ENCODE results near the gene ABHD16A.

The ABHD16A gene

DNA sequence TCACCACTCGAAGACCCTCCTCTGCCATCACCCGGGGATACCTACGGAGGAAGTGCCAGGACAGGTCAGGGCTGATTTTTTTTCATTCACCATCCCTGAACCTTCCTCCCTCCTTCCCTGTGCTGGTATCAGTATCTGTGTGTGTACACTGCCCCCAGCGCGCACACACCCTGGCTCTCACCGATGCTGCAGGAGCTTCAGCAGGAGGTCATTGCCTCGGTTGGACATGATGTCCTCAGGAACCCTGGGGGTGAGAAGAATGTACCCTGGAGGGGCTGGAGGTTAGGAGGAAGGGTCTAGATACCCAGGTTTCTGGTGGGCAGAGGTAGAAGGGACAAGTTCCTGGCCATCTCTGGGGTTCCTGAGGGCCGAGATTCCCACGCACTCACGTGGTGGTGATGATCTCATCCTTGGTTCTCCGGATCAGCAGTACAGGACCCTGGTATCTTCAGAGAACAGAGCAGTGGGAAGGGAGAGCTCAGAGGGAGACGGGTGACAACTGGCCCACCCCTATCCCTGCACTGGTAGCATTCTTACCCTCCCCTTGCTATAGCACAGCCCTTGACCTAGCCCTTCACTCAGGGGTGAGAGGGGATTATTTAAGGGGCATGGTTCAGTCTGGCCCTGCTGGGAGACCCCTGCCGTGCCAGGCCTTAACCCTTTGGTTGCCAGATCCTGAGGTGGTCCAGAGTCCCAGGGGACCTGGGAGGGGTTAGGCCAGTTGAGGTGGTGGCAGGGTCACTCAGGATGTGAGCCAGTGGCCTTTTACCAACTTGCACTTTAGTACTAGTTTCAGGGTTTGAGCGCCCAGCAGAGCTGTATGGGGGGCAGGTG is 15.0 kb downstream of the ABHD16A start:
- no peak for DNase-seq

DNA sequence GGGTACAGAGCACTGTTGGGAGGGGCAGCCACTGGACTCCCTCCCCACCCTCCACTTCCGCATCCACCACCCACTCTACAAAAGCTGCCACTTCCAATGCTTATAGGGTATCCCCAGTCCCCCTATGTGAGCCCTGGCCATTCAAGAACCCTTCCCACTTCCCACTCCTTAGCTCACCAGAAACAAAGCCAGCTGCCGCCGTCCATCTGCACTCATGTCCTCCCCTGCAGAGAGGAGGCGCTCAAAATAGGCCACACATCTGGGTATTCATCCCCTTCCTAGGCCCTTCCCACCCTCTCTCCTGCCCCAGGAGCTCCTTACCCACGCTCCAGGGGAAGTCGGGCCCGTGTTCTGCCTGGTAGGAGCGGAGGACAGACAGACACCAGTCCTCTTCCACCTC is 15.8 kb downstream of the ABHD16A start:
- no peak for DNase-seq

GRCh38 chr6:31686483-31686882 is 16.6 kb downstream of the ABHD16A start:
- DNase-seq: no peak

- no peak for DNase-seq
Observed at GRCh38 chr6:31683591-31683990, 19.5 kb downstream of the ABHD16A start.

GRCh38 chr6:31681135-31681671 is 21.9 kb downstream of the ABHD16A start:
- DNase-seq: peak; percentile 26

- peak; percentile 43 for DNase-seq
Observed at GRCh38 chr6:31680226-31681134, 22.6 kb downstream of the ABHD16A start, which contains the start of gene LY6G5C. Gene LY6G5C (minus strand): TSS chr6:31681067. CDS start chr6:31680373, 694 bp downstream.

DNA sequence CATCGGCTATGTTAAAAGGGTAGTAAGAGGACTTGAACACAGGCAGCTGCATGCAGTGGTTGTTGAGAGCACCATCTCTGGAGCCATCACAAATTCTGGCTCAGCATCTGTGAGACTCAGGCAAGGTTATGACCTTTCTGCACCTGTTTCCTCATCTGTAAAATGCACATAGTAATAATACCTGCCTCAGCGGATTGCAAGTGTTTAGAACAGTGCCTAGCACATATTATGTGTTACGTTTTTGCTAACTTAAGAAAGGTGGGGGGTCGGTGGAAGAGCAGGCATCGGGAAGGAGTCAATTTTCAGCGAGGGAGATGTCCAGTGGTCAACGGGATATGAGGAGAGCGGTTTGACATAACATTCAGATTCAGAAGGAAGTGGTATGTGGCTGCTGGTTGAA is 25.2 kb downstream of the ABHD16A start:
- no peak for DNase-seq

DNA sequence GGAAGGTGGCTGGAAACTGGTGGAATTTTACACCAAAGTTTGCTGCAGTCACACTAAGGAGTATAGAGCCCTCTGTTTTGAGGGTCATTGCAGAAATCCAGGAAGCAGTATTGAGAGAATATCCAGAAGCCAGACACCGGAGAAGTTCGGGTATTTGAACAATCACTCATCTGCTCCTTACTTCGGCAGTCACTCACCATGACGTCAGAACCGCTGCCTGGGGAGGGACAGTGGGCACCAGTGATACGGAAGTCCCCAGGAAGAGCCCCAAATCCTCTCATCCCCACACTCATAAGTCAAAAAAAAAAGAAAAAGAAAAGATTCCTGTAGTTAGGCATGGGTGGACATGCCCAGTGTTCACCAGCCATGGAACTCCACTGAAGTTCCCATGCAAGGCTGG is 26.2 kb downstream of the ABHD16A start:
- DNase-seq: no peak

DNA sequence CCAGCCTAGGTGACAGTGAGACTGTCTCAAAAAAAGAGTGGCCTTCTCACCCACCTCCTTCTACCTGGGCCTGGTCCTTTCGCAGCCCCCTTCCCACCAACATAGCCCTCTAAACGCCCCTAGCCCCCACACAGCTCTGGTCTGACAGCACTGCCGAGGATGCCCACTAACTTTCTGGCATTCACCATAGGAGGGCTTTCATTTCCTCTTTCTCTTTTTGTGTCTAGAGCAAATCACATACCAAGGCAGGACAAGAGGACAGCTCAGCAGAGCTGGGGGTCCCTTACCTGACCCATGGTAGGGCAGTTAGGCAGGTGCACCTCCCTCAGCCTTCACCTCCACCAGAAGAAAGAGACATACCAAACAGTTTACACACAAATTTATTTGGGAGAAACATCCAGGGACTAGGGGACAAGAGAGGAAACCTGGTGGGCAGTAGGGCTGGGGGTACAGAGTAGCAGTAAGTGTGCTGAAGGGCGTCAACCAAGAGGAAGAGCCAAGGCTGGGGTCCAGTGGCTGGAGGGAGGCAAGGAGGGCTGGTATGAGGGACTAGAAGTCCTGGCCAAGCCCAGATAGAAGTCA is 26.7 kb downstream of the ABHD16A start:
- DNase-seq: no peak

DNA sequence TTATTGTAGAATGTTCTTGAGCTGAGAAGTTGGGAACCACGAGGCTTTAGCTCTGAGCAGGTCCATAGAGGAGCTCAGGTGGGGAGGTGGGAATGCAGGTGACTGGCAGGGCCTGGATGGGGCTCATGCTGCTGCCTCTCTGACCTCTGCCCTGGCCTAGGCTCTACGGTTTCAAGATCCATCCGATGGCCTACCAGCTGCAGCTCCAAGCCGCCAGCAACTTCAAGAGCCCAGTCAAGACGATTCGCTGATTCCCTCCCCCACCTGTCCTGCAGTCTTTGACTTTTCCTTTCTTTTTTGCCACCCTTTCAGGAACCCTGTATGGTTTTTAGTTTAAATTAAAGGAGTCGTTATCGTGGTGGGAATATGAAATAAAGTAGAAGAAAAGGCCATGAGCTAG is 33.4 kb downstream of the ABHD16A start, which contains the start of gene LY6G5B:
LY6G5B (plus strand) TSS at position 301 of the 400 bp plus-strand sequence. CDS start 975 bp downstream, outside the sequence.
- DNase-seq: no peak

DNA sequence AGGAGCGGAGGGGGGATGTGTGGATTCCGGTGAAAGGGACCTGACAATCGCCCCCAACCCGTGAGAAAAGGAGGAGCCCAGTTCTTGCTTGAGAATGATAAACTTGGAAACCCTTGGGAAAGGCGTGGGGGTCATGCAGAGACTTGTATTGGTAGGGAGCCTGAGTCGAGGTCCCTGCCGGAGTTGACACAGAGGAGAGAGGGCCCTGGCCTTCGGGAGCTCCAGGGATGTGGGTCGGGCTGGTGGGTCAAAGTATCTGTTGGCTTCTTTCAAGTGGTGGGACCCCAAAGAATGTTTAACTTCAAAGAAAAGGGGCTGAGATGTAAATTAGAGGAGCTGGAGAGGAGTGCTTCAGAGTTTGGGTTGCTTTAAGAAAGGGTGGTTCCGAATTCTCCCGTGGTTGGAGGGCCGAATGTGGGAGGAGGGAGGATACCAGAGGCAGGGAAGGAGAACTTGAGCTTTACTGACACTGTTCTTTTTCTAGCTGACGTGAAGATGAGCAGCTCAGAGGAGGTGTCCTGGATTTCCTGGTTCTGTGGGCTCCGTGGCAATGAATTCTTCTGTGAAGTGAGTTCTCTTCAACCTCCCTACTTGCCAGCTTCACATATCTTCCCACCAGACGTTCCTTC is 36.7 kb downstream of the ABHD16A start:
- no peak for DNase-seq

- peak; percentile 97 for DNase-seq
Observed at GRCh38 chr6:31665501-31666336, 37.4 kb downstream of the ABHD16A start, which contains the start of gene CSNK2B. Gene CSNK2B (plus strand): TSS chr6:31666080. CDS start chr6:31666832, 752 bp downstream.

DNA sequence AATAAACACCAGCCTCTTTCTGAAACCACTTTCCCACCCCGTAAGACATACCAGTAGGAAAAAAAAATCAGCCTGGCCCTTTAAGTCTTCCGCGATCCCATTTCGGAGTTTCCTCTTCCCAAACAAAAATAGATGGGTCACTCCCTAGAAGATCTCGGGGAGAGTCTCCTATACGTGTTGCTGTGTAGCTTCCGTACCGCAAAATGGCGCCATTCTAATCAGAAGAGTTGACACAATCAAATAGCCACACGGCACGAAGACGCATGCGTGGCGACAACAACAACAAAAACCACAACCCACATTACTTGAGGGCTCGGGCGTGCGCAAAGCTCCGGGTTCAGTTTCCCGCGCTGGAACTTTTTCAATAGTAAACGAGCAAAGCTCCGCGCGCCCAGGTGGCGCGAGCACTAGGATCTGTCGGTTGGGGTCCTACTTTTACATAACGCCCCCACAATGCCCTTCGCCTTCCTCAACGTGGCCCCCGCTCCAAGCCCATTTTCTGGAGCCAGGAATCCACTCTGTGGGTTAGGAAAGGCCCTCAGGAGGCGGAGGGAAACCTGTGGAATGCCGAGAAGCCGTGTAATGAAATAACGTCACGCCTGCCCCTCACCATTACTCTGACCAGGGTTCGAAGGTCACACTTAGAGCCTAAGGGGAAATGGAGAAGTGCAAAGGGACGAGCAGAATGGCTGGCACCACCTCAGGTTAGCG is 38.2 kb downstream of the ABHD16A start, which contains the start of gene GPANK1:
GPANK1 (minus strand) TSS at position 208 of the 711 bp plus-strand sequence. CDS start 519 bp downstream, outside the sequence.
- DNase-seq: peak; percentile 84

DNA sequence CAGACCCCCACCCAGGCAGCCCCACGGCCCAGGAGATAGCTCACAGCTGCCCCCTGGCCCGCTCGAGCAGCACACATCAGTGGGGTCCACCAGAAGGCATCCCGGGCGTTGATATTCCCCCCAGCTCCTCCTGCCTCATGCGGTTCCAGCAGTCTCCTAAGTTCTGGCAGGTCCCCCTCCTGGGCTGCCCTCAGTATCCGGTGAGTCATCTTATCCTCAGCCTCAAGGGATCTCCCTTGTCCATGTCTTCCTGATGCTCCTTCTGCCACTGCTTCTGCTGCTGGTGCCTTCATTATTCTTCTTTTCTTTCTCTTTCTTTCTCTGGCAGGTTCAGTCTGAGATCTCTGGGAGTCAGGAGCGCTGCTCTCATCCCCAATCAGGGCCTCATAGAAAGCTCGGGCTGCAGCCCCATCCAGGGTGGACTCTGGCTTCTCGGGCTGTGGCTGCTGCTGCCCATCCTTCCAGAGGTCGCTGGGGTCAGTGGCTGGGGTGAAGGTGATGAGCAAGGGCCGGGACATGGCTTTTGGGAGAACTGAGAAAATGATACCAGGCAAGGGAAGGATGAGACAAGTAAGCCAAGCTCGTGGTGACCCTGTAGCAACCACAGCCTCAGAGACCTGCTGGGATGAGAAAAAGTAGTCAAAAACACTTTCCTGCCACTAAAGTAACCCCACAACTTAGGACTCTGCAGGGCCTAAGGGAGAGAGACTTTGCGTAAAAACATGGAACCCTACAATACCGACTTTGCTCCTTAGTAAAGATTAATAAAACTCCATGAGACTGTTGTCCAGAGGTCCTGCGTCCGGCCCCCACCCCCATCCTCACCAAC is 38.9 kb downstream of the ABHD16A start:
- DNase-seq: no peak

DNA sequence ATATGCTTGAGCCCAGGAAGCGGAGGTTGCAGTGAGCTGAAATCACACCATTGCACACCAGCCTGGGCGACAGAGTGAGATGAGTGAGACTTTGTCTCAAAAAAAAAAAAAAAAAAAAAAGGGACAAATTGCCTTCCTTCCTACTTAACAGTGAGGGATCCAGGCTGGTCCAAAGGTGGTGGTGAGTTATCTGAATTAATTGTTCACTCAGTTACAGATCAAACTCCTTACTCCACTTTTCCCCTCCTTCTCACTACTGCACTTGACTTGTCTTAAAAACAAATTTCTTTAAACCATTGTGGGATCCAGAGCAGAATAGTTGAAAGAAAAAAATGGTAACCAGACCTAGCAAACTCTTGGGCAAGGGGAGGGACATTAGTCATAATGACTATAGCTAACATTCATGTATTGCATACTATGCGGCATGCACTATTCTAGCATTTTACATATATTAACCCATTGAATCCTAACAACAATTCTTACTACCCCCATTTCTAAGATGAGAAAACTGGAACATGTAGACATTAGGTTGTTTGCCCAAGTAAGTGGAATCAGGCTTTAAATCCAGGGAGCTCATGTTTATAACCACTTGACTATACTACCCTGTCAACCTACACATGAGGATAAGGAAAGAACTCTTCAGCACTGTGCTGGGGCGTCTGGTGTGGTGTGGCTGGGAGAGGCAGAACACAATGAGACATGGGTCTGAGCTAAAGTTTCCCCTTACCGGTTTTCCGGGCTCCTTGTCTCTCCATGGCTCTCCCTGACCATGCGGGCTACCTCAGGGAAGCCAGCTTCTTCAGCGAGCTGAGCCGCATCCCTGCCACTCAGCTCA is 39.8 kb downstream of the ABHD16A start:
- DNase-seq: no peak

DNA sequence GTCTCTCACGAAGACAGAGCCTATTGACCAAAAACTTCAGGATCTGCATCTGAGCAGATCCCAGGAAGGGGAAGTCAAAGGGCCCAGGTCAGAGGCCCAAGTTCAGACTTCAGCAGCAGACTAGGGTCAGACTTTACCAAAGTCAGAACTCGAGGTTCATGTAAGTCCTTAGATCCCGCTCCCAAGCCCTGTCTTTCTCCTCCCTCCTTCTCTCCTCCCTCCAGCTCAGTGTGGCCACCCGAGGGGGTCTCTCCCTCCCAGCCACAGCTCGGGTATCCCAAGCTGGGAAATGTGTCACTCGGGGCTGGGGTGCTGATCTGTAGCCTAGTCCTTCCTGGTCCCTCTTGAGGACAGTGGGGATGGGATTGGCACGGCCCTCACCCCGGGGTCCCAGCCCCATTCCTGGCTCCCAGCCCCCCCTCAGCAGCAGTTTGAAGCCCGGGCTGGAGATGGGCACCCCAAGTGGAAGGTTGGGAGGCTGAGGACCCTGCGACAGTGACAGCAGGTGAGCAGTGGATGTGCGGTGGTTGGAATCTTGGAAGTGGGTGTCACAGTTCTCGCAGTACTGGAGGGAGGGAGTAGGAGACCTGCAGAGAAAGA is 40.9 kb downstream of the ABHD16A start:
- no peak for DNase-seq

- DNase-seq: no peak
Observed at GRCh38 chr6:31661262-31662123, 41.6 kb downstream of the ABHD16A start.
